B cell (primary cell): ENCODE measurements around the gene AKAP3. TPM values are rescaled to one million over a fixed set of nuclear protein-coding genes. Genes with fewer than 3 reads are reported as not detected.

Source experiments
- ATAC-seq: fragments of 200-7000 bp; cut with Tn5 transposase; one replicate; pipeline ENCODE4 v1.10.0; 2021; ENCODE audit warnings: low read depth, mild to moderate bottlenecking, moderate number of reproducible peaks, moderate library complexity
- CTCF ChIA-PET: fragments of 350-600 bp; sonication (Branson Sonifier 250); formaldehyde crosslinking; loops from one replicate; lab custom pipeline; 2021; ENCODE audit warnings: antibody characterized with exemption, inconsistent platforms; lab: Charles Lee
- POLR2A ChIA-PET: fragments of 350-600 bp; sonication (Branson Sonifier 250); formaldehyde crosslinking; loops from one replicate; lab custom pipeline; 2021; ENCODE audit warnings: antibody characterized with exemption; lab: Charles Lee
- DNase-seq: peaks from one replicate; pipeline ENCODE4 v3.0.0; 2013
- H2AFZ ChIP-seq: 2 replicates; pipeline ENCODE4 v1.6.1; 2012; ENCODE audit warnings: mild to moderate bottlenecking, low read depth, low read length; ENCODE audit not compliant: insufficient read depth, poor library complexity, severe bottlenecking
- H3K27ac ChIP-seq, 2 donors: 1 replicate in 1 of 2; 2 replicates in 1 of 2; pipeline ENCODE4 v1.5.1; 2012 to 2013; ENCODE audit warnings: low read length in 2 of 2, mild to moderate bottlenecking in 2 of 2, moderate library complexity in 1 of 2
- H3K27me3 ChIP-seq, 4 experiments: fragments of 200-600 bp in 1 of 4; sonication (generic) in 1 of 4; replicated peaks in 1 of 4; 1 replicate in 2 of 4; 2 replicates in 2 of 4; pipeline versions ENCODE4 v1.6.1 to v1.7.0; 2013 to 2016; ENCODE audit warnings: low read length in 3 of 4, mild to moderate bottlenecking in 2 of 4, mixed read lengths in 1 of 4, moderate library complexity in 1 of 4; ENCODE audit not compliant: insufficient read depth in 4 of 4, control insufficient read depth in 3 of 4; ENCODE audit errors: control extremely low read depth in 1 of 4
- H3K36me3 ChIP-seq, 2 experiments: replicated peaks in 1 of 2; 1 replicate in 1 of 2; 2 replicates in 1 of 2; pipeline versions ENCODE4 v1.6.1 to v1.7.1; 2013; ENCODE audit warnings: low read length in 1 of 2; ENCODE audit not compliant: insufficient read depth in 2 of 2, control insufficient read depth in 1 of 2; ENCODE audit errors: control extremely low read depth in 1 of 2, extremely low read depth in 1 of 2
- H3K4me1 ChIP-seq, 2 donors: fragments of 200-600 bp in 1 of 2; sonication (generic) in 1 of 2; 1 replicate in 1 of 2; 2 replicates in 1 of 2; pipeline versions ENCODE4 v1.5.1 to v1.6.1; 2013 to 2017; ENCODE audit warnings: low read length in 2 of 2; ENCODE audit not compliant: control insufficient read depth in 2 of 2, insufficient read depth in 2 of 2
- H3K4me2 ChIP-seq: replicated peaks from 2 replicates; pipeline ENCODE3; 2012; ENCODE audit warnings: mild to moderate bottlenecking, low read depth, low read length; ENCODE audit not compliant: poor library complexity, severe bottlenecking
- H3K4me3 ChIP-seq, 5 experiments: fragments of 200-600 bp in 1 of 5; sonication (generic) in 1 of 5; 1 replicate in 3 of 5; 2 replicates in 2 of 5; pipeline versions ENCODE4 v1.5.1 to v1.7.0; 2011 to 2016; ENCODE audit warnings: low read length in 4 of 5, mild to moderate bottlenecking in 4 of 5, low read depth in 2 of 5, control low read depth in 1 of 5, moderate library complexity in 1 of 5; ENCODE audit not compliant: insufficient read depth in 1 of 5; ENCODE audit errors: control extremely low read depth in 1 of 5, extremely low read depth in 1 of 5
- H3K79me2 ChIP-seq: fragments of 200-600 bp; sonication (generic); one replicate; pipeline ENCODE4 v1.6.0; 2016; ENCODE audit warnings: low read length; ENCODE audit not compliant: control insufficient read depth, insufficient read depth
- H3K9ac ChIP-seq: fragments of 200-600 bp; sonication (generic); 2 replicates; pipeline ENCODE4 v1.6.1; 2017; ENCODE audit warnings: mild to moderate bottlenecking, low read length, moderate library complexity
- H3K9me3 ChIP-seq, 3 donors: one replicate each; pipeline versions ENCODE4 v1.6.1 to v1.7.1; 2013; ENCODE audit warnings: low read length in 2 of 3; ENCODE audit not compliant: control insufficient read depth in 2 of 3, insufficient read depth in 1 of 3; ENCODE audit errors: control extremely low read depth in 1 of 3
- H4K20me1 ChIP-seq: 2 replicates; pipeline ENCODE4 v1.6.0; 2012; ENCODE audit warnings: mild to moderate bottlenecking, low read length; ENCODE audit not compliant: insufficient read depth, control insufficient read depth, poor library complexity, severe bottlenecking
- H3K27ac Mint-ChIP-seq: one replicate; pipeline ENCODE4 v1.8.0; 2021; ENCODE audit warnings: mixed read lengths
- H3K27me3 Mint-ChIP-seq: one replicate; pipeline ENCODE4 v1.8.0; 2021; ENCODE audit warnings: mixed read lengths
- H3K4me1 Mint-ChIP-seq: one replicate; pipeline ENCODE4 v1.8.0; 2021; ENCODE audit warnings: mixed read lengths
- H3K4me3 Mint-ChIP-seq: one replicate; pipeline ENCODE4 v1.8.0; 2021; ENCODE audit warnings: mixed read lengths
- H3K9me3 Mint-ChIP-seq: one replicate; pipeline ENCODE4 v1.8.0; 2022; ENCODE audit warnings: mixed read lengths; ENCODE audit not compliant: insufficient read depth
- EZH2 ChIP-seq: IDR thresholded peaks from 2 replicates; pipeline ENCODE4 v1.6.1; 2012; ENCODE audit warnings: borderline replicate concordance, low read depth, mild to moderate bottlenecking, moderate library complexity, low read length; ENCODE audit not compliant: insufficient read depth, poor library complexity, severe bottlenecking
- WGBS: methylation state at CpG from one replicate; pipeline ENCODE4 v1.1.5; 2013; ENCODE audit warnings: missing lambda C conversion rate; ENCODE audit not compliant: insufficient coverage; 5-methylcytosine and 5-hydroxymethylcytosine counted together
- intact Hi-C: fragments of 100-400 bp; cut with micrococcal nuclease; formaldehyde crosslinking; loops from one replicate; pipeline ENCODE4 v1.10.0; 2022
- polyA plus RNA-seq: library from polyadenylated mRNA; depleted of rRNA; stranded (reverse); fragments of >200 nt; gene quantifications from 2 replicates; pipeline ENCODE4 v1.2.3, GENCODE V29; 2012
- total RNA-seq, 2 donors: library from RNA; stranded (reverse); fragments of 120-200 nt in 1 of 2; gene quantifications; 1 replicate in 1 of 2; 2 replicates in 1 of 2; pipeline versions ENCODE4 v1.2.3 to v1.2.4, GENCODE V29; 2013 to 2022
- TF ChIP-seq, protein P1 (sequence below): fragments of 200-600 bp; IDR thresholded peaks from one replicate; pipeline ENCODE4 v1.8.0; 2022; ENCODE audit warnings: antibody characterized with exemption, mild to moderate bottlenecking

Gene AKAP3
- total and polyA plus RNA-seq, 2 donors (not counting 1 experiment from before 2014, with no cell fraction given), result 1.2 to 3.8 TPM

DNA sequence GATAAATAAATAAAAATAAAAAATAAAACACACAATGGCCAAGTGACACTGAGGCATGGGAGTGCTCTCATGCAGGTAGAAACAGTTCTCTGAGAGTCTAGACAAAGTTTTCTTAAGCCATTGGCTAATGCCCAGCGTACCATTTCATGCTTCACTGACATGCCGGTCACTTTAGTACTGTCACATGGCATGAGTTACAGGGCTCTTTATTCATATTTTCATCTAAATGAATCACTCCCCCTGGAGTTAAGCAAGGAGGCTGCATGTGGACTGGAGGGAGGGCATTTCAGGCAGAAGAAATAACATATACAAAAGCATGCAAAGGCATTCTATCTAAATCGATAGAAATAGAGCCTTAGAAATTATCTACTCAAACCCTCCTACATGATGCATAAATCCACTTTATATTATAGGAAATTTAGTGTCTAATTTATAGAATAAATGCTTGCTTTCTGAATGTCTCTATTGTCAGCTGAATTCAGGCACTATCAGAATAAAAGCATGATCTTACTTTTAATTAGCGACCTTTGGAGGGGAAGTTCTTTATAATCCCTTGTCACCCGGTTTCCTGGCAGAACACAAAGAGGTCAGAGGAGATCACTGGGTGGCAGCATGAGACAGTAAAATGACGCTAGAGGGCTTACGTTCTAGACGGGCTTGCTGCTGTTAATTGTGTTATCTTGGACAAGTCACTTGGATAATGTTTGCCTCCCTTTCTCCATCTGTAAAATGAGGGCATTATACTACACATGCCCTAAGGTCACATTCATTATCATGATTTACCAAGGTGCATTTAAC lies 69.3 kb downstream of the AKAP3 start:
- ATAC-seq (peak; percentile 49), DNase-seq (peak; percentile 49)
- Histone ChIP-seq H3K27me3 (no peaks in the 10 kb centered on the region), H2AFZ (no peak overlapping the region), H3K9ac (no peak overlapping the region), H3K4me1 (peaks cover 0 to 6% of the 10 kb centered on the region in 2 donors), H4K20me1 (no peaks in the 10 kb centered on the region), H3K4me2 (no peak overlapping the region), H3K36me3 (no peaks in the 10 kb centered on the region), H3K79me2 (no peaks in the 10 kb centered on the region), H3K27ac (no peak overlapping the region), H3K4me3 (no peak overlapping the region), H3K9me3 (no peaks in the 10 kb centered on the region)
- ChIA-PET POLR2A (no interaction called here), CTCF (interaction anchor here (1.0 to 3.2 kb wide), 10 partner anchors 13 to 692 kb away, joined by 3 to 46 read pairs (median 4); no protein-coding TSS in a partner anchor)
- H3K4me3 Mint-ChIP-seq, result no peak overlapping the region
- TF ChIP-seq EZH2, result no peak
- TF ChIP-seq, protein P1, sequence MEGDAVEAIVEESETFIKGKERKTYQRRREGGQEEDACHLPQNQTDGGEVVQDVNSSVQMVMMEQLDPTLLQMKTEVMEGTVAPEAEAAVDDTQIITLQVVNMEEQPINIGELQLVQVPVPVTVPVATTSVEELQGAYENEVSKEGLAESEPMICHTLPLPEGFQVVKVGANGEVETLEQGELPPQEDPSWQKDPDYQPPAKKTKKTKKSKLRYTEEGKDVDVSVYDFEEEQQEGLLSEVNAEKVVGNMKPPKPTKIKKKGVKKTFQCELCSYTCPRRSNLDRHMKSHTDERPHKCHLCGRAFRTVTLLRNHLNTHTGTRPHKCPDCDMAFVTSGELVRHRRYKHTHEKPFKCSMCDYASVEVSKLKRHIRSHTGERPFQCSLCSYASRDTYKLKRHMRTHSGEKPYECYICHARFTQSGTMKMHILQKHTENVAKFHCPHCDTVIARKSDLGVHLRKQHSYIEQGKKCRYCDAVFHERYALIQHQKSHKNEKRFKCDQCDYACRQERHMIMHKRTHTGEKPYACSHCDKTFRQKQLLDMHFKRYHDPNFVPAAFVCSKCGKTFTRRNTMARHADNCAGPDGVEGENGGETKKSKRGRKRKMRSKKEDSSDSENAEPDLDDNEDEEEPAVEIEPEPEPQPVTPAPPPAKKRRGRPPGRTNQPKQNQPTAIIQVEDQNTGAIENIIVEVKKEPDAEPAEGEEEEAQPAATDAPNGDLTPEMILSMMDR, result no peak
- intact Hi-C loops, result loop anchor here (2.0 kb wide), 1 partner anchor 423 kb away; no protein-coding TSS in a partner anchor
- no peak overlapping the region for H3K27ac Mint-ChIP-seq
- H3K4me1 Mint-ChIP-seq, result peaks cover 12% of the 10 kb centered on the region
- 0% methylated on average over 1 of the region's 8 CpGs for WGBS
- H3K27me3 Mint-ChIP-seq, result no peaks in the 10 kb centered on the region
- no peaks in the 10 kb centered on the region for H3K9me3 Mint-ChIP-seq

DNA sequence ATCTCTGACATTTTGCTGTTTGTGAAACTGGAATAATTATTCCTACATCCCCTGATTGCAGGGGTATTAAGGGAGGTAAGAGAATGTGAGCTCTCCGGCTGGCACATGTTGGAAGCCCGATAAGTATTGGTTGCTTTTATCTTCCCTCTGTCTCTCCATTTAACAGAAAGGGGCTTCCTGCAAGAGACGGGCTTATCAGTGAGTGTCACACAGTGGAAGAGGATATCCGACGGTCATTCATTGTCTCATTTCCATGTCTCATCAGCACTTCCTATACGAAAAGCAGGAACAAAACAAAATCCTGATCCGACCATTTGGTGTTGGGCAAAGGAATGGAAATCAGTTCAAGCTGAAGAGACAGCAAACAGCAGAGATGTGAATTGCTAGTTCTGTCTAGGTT lies 76.2 kb downstream of the AKAP3 start:
- POLR2A ChIA-PET, result no interaction called here
- Mint-ChIP-seq H3K4me3 (no peak overlapping the region), H3K27ac (no peak overlapping the region), H3K4me1 (peaks cover 26% of the 10 kb centered on the region), H3K9me3 (no peaks in the 10 kb centered on the region), H3K27me3 (no peaks in the 10 kb centered on the region)
- Histone ChIP-seq H3K36me3 (peaks cover 0 to 2% of the 10 kb centered on the region in 2 experiments), H3K79me2 (peaks cover 15% of the 10 kb centered on the region), H3K9ac (no peak overlapping the region), H2AFZ (no peak overlapping the region), H3K4me2 (no peak overlapping the region), H4K20me1 (no peaks in the 10 kb centered on the region), H3K4me3 (no peak overlapping the region), H3K9me3 (no peaks in the 10 kb centered on the region), H3K27me3 (no peaks in the 10 kb centered on the region), H3K4me1 (peaks cover 13 to 20% of the 10 kb centered on the region in 2 donors), H3K27ac (no peak overlapping the region)
- 88% methylated on average over 3 of the region's 7 CpGs for WGBS
- DNase-seq, result no peak
- TF ChIP-seq, protein P1, result no peak
- no peak for TF ChIP-seq EZH2
- intact Hi-C loops, result no loop called here
- no peak for ATAC-seq
- CTCF ChIA-PET, result no interaction called here
